Endothelial cell of umbilical vein (primary cell): ENCODE results near the gene FES. TPM values are rescaled to one million over a fixed set of nuclear protein-coding genes. Genes with fewer than 3 reads are reported as not detected.

Experiments
- BruUV-seq: library from RNA; stranded (reverse); fragments of 400-500 nt; replicated peaks from 2 replicates; lab custom pipeline; 2021; lab: Mats Ljungman, UMichigan
- CTCF ChIA-PET: fragments of 300-600, 350-600 bp; sonication (Branson Sonifier 250); formaldehyde crosslinking; loops from one replicate; lab custom pipeline; 2021; ENCODE audit warnings: antibody characterized with exemption, inconsistent platforms; lab: Charles Lee
- POLR2A ChIA-PET: fragments of 300-600, 350-600 bp; sonication (Branson Sonifier 250); formaldehyde crosslinking; loops from one replicate; lab custom pipeline; 2021; ENCODE audit warnings: antibody characterized with exemption, inconsistent platforms; lab: Charles Lee
- DNase-seq: peaks from one replicate; pipeline ENCODE4 v3.0.0-alpha.2; 2011; ENCODE audit warnings: low read depth, low spot score
- FAIRE-seq: peaks from 2 replicates; lab custom pipeline; 2011; peaks lifted over from hg19 to GRCh38; lab: Jason Lieb, UNC
- H2AFZ ChIP-seq: 2 replicates; pipeline ENCODE4 v1.6.0; 2012; ENCODE audit warnings: low read depth, low read length, control low read depth, inconsistent platforms
- H3K27ac ChIP-seq: 2 replicates; pipeline ENCODE4 v1.5.1; 2011; ENCODE audit warnings: low read depth, mild to moderate bottlenecking, control low read depth, low read length, moderate library complexity; ENCODE audit not compliant: insufficient read depth
- H3K27me3 ChIP-seq, 2 experiments: 2 replicates each; pipeline versions ENCODE4 v1.6.0 to v1.6.1; 2011; ENCODE audit warnings: low read length in 2 of 2, mixed read lengths in 1 of 2; ENCODE audit not compliant: control insufficient read depth in 2 of 2, insufficient read depth in 2 of 2
- H3K36me3 ChIP-seq, 2 experiments: 2 replicates in 1 of 2; 3 replicates in 1 of 2; pipeline ENCODE4 v1.5.1; 2011; ENCODE audit warnings: low read length in 2 of 2, mild to moderate bottlenecking in 1 of 2, moderate library complexity in 1 of 2; ENCODE audit not compliant: control insufficient read depth in 2 of 2, insufficient read depth in 2 of 2; ENCODE audit errors: extremely low read depth in 1 of 2
- H3K4me1 ChIP-seq: 3 replicates; pipeline ENCODE4 v1.5.1; 2011; ENCODE audit warnings: mild to moderate bottlenecking, low read length; ENCODE audit not compliant: control insufficient read depth, insufficient read depth; ENCODE audit errors: extremely low read depth
- H3K4me2 ChIP-seq: 2 replicates; pipeline ENCODE4 v1.6.1; 2011; ENCODE audit warnings: low read length, control low read depth, mixed read lengths; ENCODE audit not compliant: insufficient read depth
- H3K4me3 ChIP-seq, 3 experiments: fragments of 200-600 bp in 1 of 3; sonication (generic), shearing (Covaris generic) in 1 of 3; replicated peaks in 1 of 3; 2 replicates each; pipeline ENCODE4 v1.5.1; 2011 to 2016; ENCODE audit warnings: control low read depth in 3 of 3, low read length in 3 of 3, mild to moderate bottlenecking in 2 of 3, inconsistent platforms in 1 of 3, low read depth in 1 of 3, moderate library complexity in 1 of 3; ENCODE audit not compliant: insufficient read depth in 1 of 3
- H3K79me2 ChIP-seq: 2 replicates; pipeline ENCODE4 v1.6.0; 2012; ENCODE audit warnings: low read length, inconsistent platforms; ENCODE audit not compliant: control insufficient read depth, insufficient read depth
- H3K9ac ChIP-seq: replicated peaks from 2 replicates; pipeline ENCODE3; 2011; ENCODE audit warnings: low read length, control low read depth; ENCODE audit not compliant: insufficient read depth; ENCODE audit errors: extremely low read depth
- H3K9me1 ChIP-seq: replicated peaks from 3 replicates; pipeline ENCODE4 v1.6.0; 2011; ENCODE audit warnings: mild to moderate bottlenecking, low read length; ENCODE audit not compliant: control insufficient read depth, insufficient read depth; ENCODE audit errors: extremely low read depth
- H3K9me3 ChIP-seq: replicated peaks from 2 replicates; pipeline ENCODE4 v1.5.1; 2012; ENCODE audit warnings: low read length, inconsistent platforms; ENCODE audit not compliant: control insufficient read depth, insufficient read depth
- H4K20me1 ChIP-seq: replicated peaks from 2 replicates; pipeline ENCODE3; 2011; ENCODE audit warnings: mild to moderate bottlenecking, low read length; ENCODE audit not compliant: control insufficient read depth, insufficient read depth; ENCODE audit errors: extremely low read depth
- CTCF ChIP-seq, 2 donors: IDR thresholded peaks; 1 replicate in 1 of 2; 2 replicates in 1 of 2; pipeline ENCODE4 v1.5.1; 2011; ENCODE audit warnings: low read length in 2 of 2, mild to moderate bottlenecking in 2 of 2, moderate library complexity in 2 of 2, control low read depth in 1 of 2, inconsistent platforms in 1 of 2, low read depth in 1 of 2; ENCODE audit not compliant: insufficient read depth in 1 of 2; ENCODE audit errors: extremely low read depth in 1 of 2
- EZH2 ChIP-seq: IDR thresholded peaks from 2 replicates; pipeline ENCODE4 v1.6.1; 2012; ENCODE audit warnings: borderline replicate concordance, low read depth, mild to moderate bottlenecking, moderate library complexity, low read length, inconsistent platforms; ENCODE audit not compliant: severe bottlenecking
- FOS ChIP-seq: IDR thresholded peaks from 2 replicates; pipeline ENCODE4 v1.6.1; 2011; ENCODE audit warnings: mild to moderate bottlenecking, low read length, moderate library complexity, borderline replicate concordance; ENCODE audit not compliant: insufficient read depth
- GATA2 ChIP-seq: IDR thresholded peaks from 2 replicates; pipeline ENCODE4 v1.7.0; 2011; ENCODE audit warnings: low read depth, mild to moderate bottlenecking, moderate library complexity, mixed read lengths, low read length; ENCODE audit not compliant: insufficient read length, insufficient read depth
- JUN ChIP-seq: IDR thresholded peaks from 2 replicates; pipeline ENCODE4 v1.6.1; 2011; ENCODE audit warnings: borderline replicate concordance, low read depth; ENCODE audit not compliant: insufficient read length, insufficient read depth
- MAX ChIP-seq: IDR thresholded peaks from 2 replicates; pipeline ENCODE4 v1.6.1; 2011; ENCODE audit not compliant: insufficient read depth, insufficient read length
- MYC ChIP-seq: IDR thresholded peaks from one replicate; pipeline ENCODE4 v1.6.1; 2011; ENCODE audit warnings: mild to moderate bottlenecking, low read depth, low read length
- POLR2A ChIP-seq: IDR thresholded peaks from 2 replicates; pipeline ENCODE4 v1.6.1; 2012; ENCODE audit warnings: low read depth, mild to moderate bottlenecking, control low read depth, low read length
- POLR2AphosphoS5 ChIP-seq: IDR thresholded peaks from 2 replicates; pipeline ENCODE4 v1.6.1; 2012; ENCODE audit warnings: low read depth, mild to moderate bottlenecking, control low read depth, low read length, moderate library complexity; ENCODE audit not compliant: insufficient read depth
- dilution Hi-C: fragments of 300-500 bp; cut with MboI; formaldehyde crosslinking; loops from one replicate; pipeline ENCODE4 v1.15.0; 2019; ENCODE audit warnings: low sequenced_read_pairs; ENCODE audit not compliant: extremely low pct_ligation_motif_present
- intact Hi-C: fragments of 100-400 bp; cut with micrococcal nuclease; formaldehyde crosslinking; loops from one replicate; pipeline ENCODE4 v1.10.0; 2022
- polyA plus RNA-seq, 4 experiments: library from polyadenylated mRNA; depleted of rRNA in 3 of 4; stranded (reverse) in 3 of 4; unstranded in 1 of 4; fragments of >200 nt; gene quantifications; 2 replicates each; pipeline versions ENCODE4 v1.2.1 to v1.2.3, GENCODE V29; 2011 to 2012; ENCODE audit warnings: missing spikeins in 1 of 4
- total RNA-seq: library from RNA; stranded (reverse); gene quantifications from 2 replicates; pipeline ENCODE4 v1.2.3, GENCODE V29; 2021

The FES gene
- total and polyA plus RNA-seq, 2 donors (not counting 3 experiments of a cell fraction or from before 2014, with no cell fraction given) = 41.5 to 58.1 TPM

- ChIA-PET CTCF (no interaction called here), POLR2A (no interaction called here)
- Histone ChIP-seq H2AFZ (no peak overlapping the region), H3K4me3 (no peak overlapping the region), H3K9me1 (no peaks in the 10 kb centered on the region), H3K27me3 (no peaks in the 10 kb centered on the region), H3K9me3 (no peaks in the 10 kb centered on the region), H4K20me1 (no peaks in the 10 kb centered on the region), H3K4me1 (no peaks in the 10 kb centered on the region), H3K79me2 (no peaks in the 10 kb centered on the region), H3K4me2 (no peak overlapping the region), H3K36me3 (peaks cover 5 to 61% of the 10 kb centered on the region in 2 experiments), H3K27ac (no peak overlapping the region), H3K9ac (no peak overlapping the region)
- BruUV-seq = no TSS peak
- FAIRE-seq = no peak
- no peak for DNase-seq
- intact Hi-C loops = no loop called here
- no peak for TF ChIP-seq POLR2A
- TF ChIP-seq POLR2AphosphoS5 = no peak
- no peak for TF ChIP-seq JUN
- no peak for TF ChIP-seq CTCF (IDR thresholded peaks at IDR 0.05; ENCODE audit: extremely low read depth in 1 of 2, insufficient read depth in 1 of 2, low read depth in 1 of 2, low read length in 2 of 2)
- no peak for TF ChIP-seq GATA2
- TF ChIP-seq FOS = no peak
- TF ChIP-seq MYC = no peak
- no peak for TF ChIP-seq EZH2
- no peak for TF ChIP-seq MAX
- dilution Hi-C loops = no loop called here
Measured at GRCh38 chr15:90911302-90911623, 27.0 kb downstream of the FES start.
